Osteocyte (in vitro differentiated cells): ENCODE measurements around the gene FDX1. TPM values are rescaled to one million over a fixed set of nuclear protein-coding genes. Genes with fewer than 3 reads are reported as not detected.

Source experiments
- DNase-seq: peaks from one replicate; pipeline ENCODE4 v3.0.0; 2021; ENCODE audit warnings: mixed read lengths; ENCODE audit not compliant: unreplicated experiment; ENCODE audit errors: extremely low spot score
- H3K27ac Mint-ChIP-seq: one replicate; pipeline ENCODE4 v1.8.0; 2021; ENCODE audit warnings: mild to moderate bottlenecking, mixed read lengths; ENCODE audit not compliant: unreplicated experiment
- H3K27me3 Mint-ChIP-seq: one replicate; pipeline ENCODE4 v1.8.0; 2021; ENCODE audit warnings: mixed read lengths; ENCODE audit not compliant: unreplicated experiment
- H3K36me3 Mint-ChIP-seq: one replicate; pipeline ENCODE4 v1.8.0; 2021; ENCODE audit warnings: mixed read lengths; ENCODE audit not compliant: unreplicated experiment
- H3K4me1 Mint-ChIP-seq: one replicate; pipeline ENCODE4 v1.8.0; 2021; ENCODE audit warnings: mixed read lengths; ENCODE audit not compliant: unreplicated experiment
- H3K4me3 Mint-ChIP-seq: one replicate; pipeline ENCODE4 v1.8.0; 2021; ENCODE audit warnings: mild to moderate bottlenecking, moderate library complexity, mixed read lengths; ENCODE audit not compliant: unreplicated experiment
- H3K9me3 Mint-ChIP-seq: one replicate; pipeline ENCODE4 v1.8.0; 2021; ENCODE audit warnings: mixed read lengths; ENCODE audit not compliant: unreplicated experiment
- total RNA-seq: library from RNA; stranded (reverse); gene quantifications from 2 replicates; pipeline ENCODE4 v1.2.1, GENCODE V29; 2021
- TF ChIP-seq, protein P1 (sequence below): fragments of 200-600 bp; sonication (generic); IDR thresholded peaks from 2 replicates; pipeline ENCODE4 v1.5.0; 2021; ENCODE audit warnings: antibody characterized with exemption, mild to moderate bottlenecking, moderate library complexity

Gene FDX1
- total RNA-seq, 1 donor from 2014 or later = 6.3 TPM

DNA sequence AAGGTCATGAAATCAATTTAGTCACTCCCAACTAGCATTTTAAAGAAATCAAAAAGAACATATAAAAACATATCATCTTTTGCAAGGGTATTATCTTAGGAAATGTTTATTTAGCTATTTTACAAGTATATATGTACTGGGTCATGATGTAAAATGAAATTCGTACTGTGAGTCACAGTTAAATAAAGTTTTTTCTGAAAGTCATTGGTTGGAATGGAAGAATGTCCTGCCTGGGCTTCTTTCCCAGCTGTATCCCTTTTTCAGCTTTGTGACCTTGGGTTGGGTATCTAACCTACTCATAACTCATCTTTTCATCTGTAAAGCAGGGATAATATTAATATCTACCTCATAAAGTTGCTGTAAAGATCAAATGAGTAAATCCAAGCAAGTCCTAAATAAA, 15.7 kb downstream of the FDX1 start:
- TF ChIP-seq, protein P1, sequence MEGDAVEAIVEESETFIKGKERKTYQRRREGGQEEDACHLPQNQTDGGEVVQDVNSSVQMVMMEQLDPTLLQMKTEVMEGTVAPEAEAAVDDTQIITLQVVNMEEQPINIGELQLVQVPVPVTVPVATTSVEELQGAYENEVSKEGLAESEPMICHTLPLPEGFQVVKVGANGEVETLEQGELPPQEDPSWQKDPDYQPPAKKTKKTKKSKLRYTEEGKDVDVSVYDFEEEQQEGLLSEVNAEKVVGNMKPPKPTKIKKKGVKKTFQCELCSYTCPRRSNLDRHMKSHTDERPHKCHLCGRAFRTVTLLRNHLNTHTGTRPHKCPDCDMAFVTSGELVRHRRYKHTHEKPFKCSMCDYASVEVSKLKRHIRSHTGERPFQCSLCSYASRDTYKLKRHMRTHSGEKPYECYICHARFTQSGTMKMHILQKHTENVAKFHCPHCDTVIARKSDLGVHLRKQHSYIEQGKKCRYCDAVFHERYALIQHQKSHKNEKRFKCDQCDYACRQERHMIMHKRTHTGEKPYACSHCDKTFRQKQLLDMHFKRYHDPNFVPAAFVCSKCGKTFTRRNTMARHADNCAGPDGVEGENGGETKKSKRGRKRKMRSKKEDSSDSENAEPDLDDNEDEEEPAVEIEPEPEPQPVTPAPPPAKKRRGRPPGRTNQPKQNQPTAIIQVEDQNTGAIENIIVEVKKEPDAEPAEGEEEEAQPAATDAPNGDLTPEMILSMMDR = no peak
- Mint-ChIP-seq H3K27ac (peak overlapping the region; percentile 4), H3K9me3 (peaks cover 11% of the 10 kb centered on the region), H3K4me1 (peaks cover 9% of the 10 kb centered on the region), H3K4me3 (no peak overlapping the region), H3K36me3 (peaks cover 39% of the 10 kb centered on the region), H3K27me3 (no peaks in the 10 kb centered on the region)
- DNase-seq = no peak

DNA sequence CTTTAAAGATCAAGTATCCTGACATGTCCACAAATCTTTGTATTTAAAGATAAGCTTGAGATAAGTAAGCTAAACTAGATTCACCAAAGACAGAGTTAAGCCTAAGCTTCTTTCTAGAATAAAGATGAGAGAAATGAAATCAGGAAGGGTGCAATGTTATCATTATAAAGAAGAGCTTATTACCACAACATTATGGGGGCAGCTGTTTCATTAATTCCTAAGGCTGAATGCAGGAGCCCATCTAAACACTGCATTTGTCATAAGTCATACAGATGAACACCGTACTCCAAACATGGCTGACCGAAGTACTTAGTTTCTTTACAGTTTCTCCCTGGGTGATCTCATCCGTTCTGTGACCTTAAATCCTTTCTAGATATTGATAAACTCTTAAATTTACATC, 16.3 kb downstream of the FDX1 start:
- TF ChIP-seq, protein P1 = no peak
- H3K36me3 Mint-ChIP-seq = peaks cover 32% of the 10 kb centered on the region
- peaks cover 5% of the 10 kb centered on the region for H3K9me3 Mint-ChIP-seq
- peaks cover 9% of the 10 kb centered on the region for H3K4me1 Mint-ChIP-seq
- H3K27me3 Mint-ChIP-seq = no peaks in the 10 kb centered on the region
- no peak overlapping the region for H3K4me3 Mint-ChIP-seq
- no peak for DNase-seq
- H3K27ac Mint-ChIP-seq = no peak overlapping the region

DNA sequence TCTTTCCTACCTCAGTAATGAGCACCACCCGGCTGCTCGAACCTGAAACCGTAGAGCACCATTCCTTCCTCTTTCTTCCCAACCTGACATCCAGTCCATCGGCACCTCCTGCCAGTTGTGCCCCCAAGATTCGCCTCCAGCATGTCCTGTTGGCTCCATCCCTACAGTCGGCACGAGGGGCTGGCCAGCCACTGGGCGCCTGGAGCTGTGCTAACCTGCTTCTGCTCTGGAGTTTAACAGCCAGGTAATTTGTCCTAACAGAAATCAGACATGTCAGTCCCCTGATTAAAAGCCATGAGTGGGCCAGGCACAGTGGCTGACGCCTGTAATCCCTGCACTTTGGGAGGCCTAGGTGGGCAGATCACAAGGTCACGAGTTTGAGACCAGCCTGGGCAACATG, 16.8 kb downstream of the FDX1 start:
- Mint-ChIP-seq H3K9me3 (no peaks in the 10 kb centered on the region), H3K27me3 (no peaks in the 10 kb centered on the region), H3K4me3 (no peak overlapping the region), H3K4me1 (peaks cover 9% of the 10 kb centered on the region), H3K36me3 (peaks cover 27% of the 10 kb centered on the region), H3K27ac (no peak overlapping the region)
- TF ChIP-seq, protein P1 = no peak
- no peak for DNase-seq

DNA sequence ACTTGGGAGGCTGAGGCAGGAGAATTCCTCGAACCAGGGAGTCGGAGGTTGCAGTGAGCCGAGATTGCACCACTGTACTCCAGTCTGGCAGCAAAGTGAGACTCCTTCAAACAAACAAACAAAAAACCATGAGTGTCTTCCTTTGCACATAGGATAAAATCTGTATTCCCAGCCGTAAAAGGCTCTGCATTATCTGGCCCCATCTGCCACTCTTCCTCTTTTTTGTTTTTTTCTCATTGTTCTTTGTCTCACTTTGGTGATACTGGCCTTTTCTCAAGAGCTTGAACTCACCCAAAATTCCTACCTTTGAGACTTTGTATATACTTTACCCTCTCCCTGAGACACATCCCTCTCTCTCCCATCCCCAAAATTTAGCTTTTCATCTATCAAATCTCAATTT, 17.6 kb downstream of the FDX1 start:
- H3K27ac Mint-ChIP-seq = no peak overlapping the region
- H3K4me1 Mint-ChIP-seq = peaks cover 9% of the 10 kb centered on the region
- H3K4me3 Mint-ChIP-seq = no peak overlapping the region
- H3K9me3 Mint-ChIP-seq = peaks cover 1% of the 10 kb centered on the region
- no peak for DNase-seq
- peaks cover 31% of the 10 kb centered on the region for H3K36me3 Mint-ChIP-seq
- TF ChIP-seq, protein P1 = no peak
- H3K27me3 Mint-ChIP-seq = no peaks in the 10 kb centered on the region

DNA sequence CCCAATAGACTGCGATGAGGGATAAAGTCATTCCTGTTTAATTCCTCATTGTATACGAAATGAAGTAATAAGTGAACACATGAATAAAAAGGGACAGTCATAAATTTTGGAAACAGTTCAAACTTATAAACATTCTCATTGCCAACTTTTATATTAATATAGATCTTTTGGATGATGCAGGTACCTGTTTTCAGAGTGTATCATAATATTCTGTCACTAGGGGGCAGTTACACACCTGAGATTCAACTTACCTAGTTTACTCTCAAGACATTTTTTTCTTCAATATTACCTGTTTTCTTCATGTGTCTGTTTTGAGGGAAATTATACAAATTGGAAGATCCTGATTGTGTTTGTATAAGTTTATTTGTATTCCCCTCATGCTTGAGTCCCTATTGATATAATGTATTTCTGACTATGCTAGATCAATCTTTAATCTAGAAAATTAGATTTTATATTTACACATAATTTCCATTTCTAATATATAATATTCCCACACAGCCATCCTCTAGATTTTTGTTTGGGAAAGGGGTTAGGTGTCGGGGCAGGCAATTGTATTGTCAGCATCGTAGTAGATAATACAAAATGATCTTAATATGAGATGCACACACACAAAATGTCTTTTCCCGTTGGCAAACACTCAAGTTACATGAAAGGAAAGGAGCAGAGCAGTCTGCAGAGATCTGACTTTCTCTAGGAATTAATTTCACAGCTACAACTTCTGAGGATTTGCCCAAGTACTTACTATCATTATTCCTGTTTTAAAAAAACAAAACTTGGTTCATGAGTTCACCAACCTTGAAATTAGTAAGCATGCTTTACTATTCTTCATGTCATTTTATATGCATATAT, 18.4 kb downstream of the FDX1 start:
- DNase-seq = no peak
- H3K36me3 Mint-ChIP-seq = peaks cover 27% of the 10 kb centered on the region
- no peak overlapping the region for H3K4me3 Mint-ChIP-seq
- no peak overlapping the region for H3K27ac Mint-ChIP-seq
- no peaks in the 10 kb centered on the region for H3K27me3 Mint-ChIP-seq
- peaks cover 9% of the 10 kb centered on the region for H3K4me1 Mint-ChIP-seq
- peaks cover 3% of the 10 kb centered on the region for H3K9me3 Mint-ChIP-seq
- TF ChIP-seq, protein P1 = peak; percentile 53
